NT2/D1 (cell line): ENCODE measurements around the gene IPO7.

Source experiments
- DNase-seq: peaks from one replicate; pipeline ENCODE4 v3.0.0-alpha.2; 2011; ENCODE audit warnings: low read depth, low spot score
- H3K27me3 ChIP-seq: 2 replicates; pipeline ENCODE4 v1.6.0; 2011; ENCODE audit warnings: mild to moderate bottlenecking; ENCODE audit not compliant: insufficient read length, insufficient read depth
- H3K36me3 ChIP-seq: 2 replicates; pipeline ENCODE4 v1.6.1; 2011; ENCODE audit warnings: mild to moderate bottlenecking, low read length, mixed read lengths; ENCODE audit not compliant: insufficient read depth, insufficient read length
- H3K4me1 ChIP-seq: 2 replicates; pipeline ENCODE4 v1.5.1; 2011; ENCODE audit not compliant: insufficient read depth, insufficient read length
- H3K4me3 ChIP-seq: 2 replicates; pipeline ENCODE4 v1.5.1; 2011; ENCODE audit warnings: low read depth; ENCODE audit not compliant: insufficient read length
- H3K9ac ChIP-seq: 2 replicates; pipeline ENCODE4 v1.6.0; 2011; ENCODE audit warnings: low read depth; ENCODE audit not compliant: insufficient read length
- H3K9me3 ChIP-seq: 2 replicates; pipeline ENCODE4 v1.5.1; 2011; ENCODE audit warnings: mild to moderate bottlenecking, low read length; ENCODE audit not compliant: insufficient read depth
- SUZ12 ChIP-seq: IDR thresholded peaks from 2 replicates; pipeline ENCODE4 v1.6.1; 2011; ENCODE audit not compliant: insufficient read length, insufficient read depth; ENCODE audit errors: extremely low read depth
- YY1 ChIP-seq: IDR thresholded peaks from 2 replicates; pipeline ENCODE4 v1.6.1; 2011; ENCODE audit not compliant: insufficient read length, insufficient read depth
- ZNF274 ChIP-seq: IDR thresholded peaks from 2 replicates; pipeline ENCODE4 v1.6.1; 2011; ENCODE audit warnings: mild to moderate bottlenecking, low read depth, low read length

IPO7 gene

DNA sequence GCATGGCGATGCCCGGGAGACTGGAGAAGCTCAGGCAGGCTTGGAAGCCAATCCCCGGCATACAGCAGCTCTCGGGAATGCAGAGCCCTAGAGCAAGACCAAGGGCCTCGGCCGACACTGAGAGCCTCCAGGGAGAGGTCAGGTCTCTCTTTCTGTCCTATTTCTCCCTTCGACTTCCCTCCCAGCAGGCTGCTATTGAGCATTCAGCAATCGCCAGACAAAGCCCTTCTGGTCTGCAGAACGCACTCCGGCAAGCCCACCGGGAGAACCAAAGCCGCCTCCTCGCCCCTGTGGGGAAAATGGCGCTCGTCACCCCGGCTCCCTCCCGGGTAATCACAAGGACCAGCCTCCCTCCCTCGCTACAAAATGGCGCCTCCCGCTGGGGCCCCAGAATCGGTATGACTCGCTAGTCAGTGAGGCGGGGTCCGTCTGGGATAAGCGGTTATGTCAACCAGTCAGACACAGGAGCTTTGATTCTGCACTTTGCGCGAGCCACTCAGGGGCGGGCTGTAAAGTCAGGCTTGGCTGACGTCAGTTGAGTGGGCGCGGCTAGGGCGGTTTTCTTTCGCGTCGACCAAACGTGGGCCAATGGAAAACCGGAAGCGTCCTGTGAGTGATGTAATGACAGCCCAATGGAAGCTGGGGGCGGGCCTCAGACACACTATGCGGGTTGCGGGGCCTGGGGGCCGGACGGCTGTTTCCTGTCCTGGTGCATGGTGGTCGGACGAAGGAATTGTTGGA is 76.0 kb downstream of the IPO7 start, which contains the start of gene ZNF143:
Gene ZNF143, plus strand, starts transcription at position 691 of the 741 bp plus-strand sequence. CDS start 10,297 bp downstream, outside the sequence.
- TF ChIP-seq SUZ12 (no peak), YY1 (peak; percentile 96)
- Histone ChIP-seq H3K4me1 (no peaks in the 10 kb centered on the region), H3K9ac (peak within 1 kb of the TSS; percentile 98), H3K4me3 (peak within 1 kb of the TSS; percentile 86), H3K9me3 (no peaks in the 10 kb centered on the region), H3K36me3 (no peaks in the 10 kb centered on the region), H3K27me3 (no peaks in the 10 kb centered on the region)
- peak; percentile 100 for DNase-seq

- no peaks in the 10 kb centered on the region for H3K4me1 ChIP-seq
- peak overlapping the region; percentile 93 for H3K9ac ChIP-seq
- peak overlapping the region; percentile 79 for H3K4me3 ChIP-seq
- TF ChIP-seq ZNF274: no peak
- TF ChIP-seq SUZ12: no peak
- TF ChIP-seq YY1: no peak
- peak; percentile 63 for DNase-seq
- H3K36me3 ChIP-seq: no peaks in the 10 kb centered on the region
- H3K9me3 ChIP-seq: no peaks in the 10 kb centered on the region
- H3K27me3 ChIP-seq: no peaks in the 10 kb centered on the region
Observed at GRCh38 chr11:9461063-9461759, 76.8 kb downstream of the IPO7 start.

GRCh38 chr11:9461760-9462134 is 77.3 kb downstream of the IPO7 start:
- H3K4me3 ChIP-seq: peak overlapping the region; percentile 79
- TF ChIP-seq YY1 (no peak), SUZ12 (no peak), ZNF274 (no peak)
- no peaks in the 10 kb centered on the region for H3K4me1 ChIP-seq
- no peak for DNase-seq
- H3K36me3 ChIP-seq: no peaks in the 10 kb centered on the region
- H3K9ac ChIP-seq: peak overlapping the region; percentile 93
- H3K27me3 ChIP-seq: no peaks in the 10 kb centered on the region
- no peaks in the 10 kb centered on the region for H3K9me3 ChIP-seq

DNA sequence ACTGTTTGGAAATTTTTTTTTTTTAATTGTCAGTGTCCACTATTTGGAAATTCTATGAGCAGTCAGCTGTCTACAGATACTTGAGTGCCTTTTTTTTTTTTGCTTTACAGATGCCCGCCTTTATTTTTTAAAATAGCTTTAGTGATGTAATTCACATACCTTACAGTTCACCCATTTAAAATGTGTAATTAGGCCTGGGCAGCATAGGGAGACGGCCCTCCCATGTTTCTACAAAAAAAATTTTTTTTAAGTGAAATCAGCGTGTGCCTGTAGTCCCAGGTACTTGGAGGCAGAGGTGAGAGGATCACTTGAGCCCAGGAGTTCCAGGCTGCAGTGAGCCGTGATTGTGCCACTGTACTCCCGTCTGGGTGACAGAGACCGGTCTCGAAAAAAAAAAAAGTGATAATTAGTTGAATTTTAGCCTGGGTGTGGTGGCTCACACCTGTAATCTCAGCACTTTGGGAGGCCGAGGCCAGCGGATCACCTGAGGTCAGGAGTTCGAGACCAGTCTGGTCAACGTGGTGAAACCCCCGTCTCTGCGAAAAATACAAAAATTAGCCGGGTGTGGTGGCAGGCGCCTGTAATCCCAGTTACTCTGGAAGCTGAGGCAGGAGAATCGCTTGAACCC is 77.8 kb downstream of the IPO7 start:
- Histone ChIP-seq H3K9me3 (no peaks in the 10 kb centered on the region), H3K36me3 (no peaks in the 10 kb centered on the region), H3K4me3 (peak overlapping the region; percentile 79), H3K27me3 (no peaks in the 10 kb centered on the region), H3K9ac (peak overlapping the region; percentile 93), H3K4me1 (no peaks in the 10 kb centered on the region)
- TF ChIP-seq ZNF274: no peak
- TF ChIP-seq SUZ12: no peak
- DNase-seq: no peak

DNA sequence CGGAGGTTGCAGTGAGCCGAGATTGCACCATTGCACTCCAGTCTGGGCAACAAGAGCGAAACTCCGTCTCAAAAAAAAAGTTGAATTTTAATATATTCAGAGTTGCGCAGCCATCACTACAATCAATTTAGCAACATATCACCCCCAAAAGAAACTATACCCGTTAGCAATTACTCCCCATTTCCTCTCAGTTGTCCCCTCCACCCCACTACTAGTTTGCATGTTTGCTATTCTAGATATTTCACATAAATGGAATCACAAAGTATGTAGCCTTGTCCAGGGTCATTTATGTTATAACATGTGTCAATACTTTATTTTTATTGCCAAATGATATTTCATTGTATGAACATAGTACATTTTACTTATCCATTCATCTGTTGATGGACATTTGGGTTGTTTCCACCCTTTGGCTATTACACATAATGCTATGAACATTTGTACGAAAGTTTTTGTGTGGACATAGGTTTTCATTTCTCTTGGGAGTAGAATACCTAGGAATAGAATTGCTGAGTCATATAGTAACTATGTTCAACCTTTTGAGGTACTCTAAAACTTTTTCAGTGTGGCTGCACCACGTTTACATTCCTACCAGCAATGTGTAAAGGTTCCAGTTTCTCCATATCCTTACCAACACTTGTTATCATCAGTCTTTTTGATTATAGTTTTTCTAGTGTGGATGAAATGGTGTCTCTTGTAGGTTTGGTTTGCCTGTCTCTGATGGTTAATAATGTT is 78.5 kb downstream of the IPO7 start:
- DNase-seq: no peak
- Histone ChIP-seq H3K27me3 (no peaks in the 10 kb centered on the region), H3K36me3 (no peaks in the 10 kb centered on the region), H3K4me3 (no peak overlapping the region), H3K9ac (no peak overlapping the region), H3K4me1 (no peaks in the 10 kb centered on the region), H3K9me3 (no peaks in the 10 kb centered on the region)
- no peak for TF ChIP-seq YY1
- TF ChIP-seq ZNF274: no peak
- no peak for TF ChIP-seq SUZ12

DNA sequence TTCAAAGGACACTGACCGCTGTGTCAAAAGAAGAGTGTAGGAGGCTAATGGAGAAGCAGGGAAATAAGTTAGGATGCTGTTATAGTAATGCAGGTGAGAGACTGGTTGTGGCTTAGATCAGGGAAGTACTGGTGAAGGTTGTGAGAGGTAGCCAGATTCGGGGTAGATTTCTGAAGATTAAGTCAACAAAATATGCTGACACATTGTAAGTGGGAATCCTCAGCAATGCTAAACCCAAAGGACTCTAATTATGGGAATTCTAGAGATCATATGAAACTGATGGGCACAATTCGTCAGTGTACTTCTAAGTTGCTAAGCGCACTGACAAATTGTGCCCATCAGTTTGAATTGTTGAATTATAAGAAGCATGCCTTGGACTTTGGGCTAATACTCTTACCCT is 86.3 kb downstream of the IPO7 start:
- H3K36me3 ChIP-seq: peaks cover 37% of the 10 kb centered on the region
- no peaks in the 10 kb centered on the region for H3K9me3 ChIP-seq
- no peaks in the 10 kb centered on the region for H3K4me1 ChIP-seq
- TF ChIP-seq YY1 (no peak), ZNF274 (no peak), SUZ12 (no peak)
- no peak overlapping the region for H3K4me3 ChIP-seq
- no peak for DNase-seq
- H3K9ac ChIP-seq: no peak overlapping the region
- H3K27me3 ChIP-seq: no peaks in the 10 kb centered on the region
